ENCODE measurements around the gene CYP3A7. TPM values are rescaled to one million over a fixed set of nuclear protein-coding genes. Genes with fewer than 3 reads are reported as not detected.

The CYP3A7 gene
- total RNA-seq, 1 experiment from 2014 or later, result 0.71 TPM

- TF ChIP-seq CTCF (IDR thresholded peaks at IDR 0.05; ENCODE audit: unreplicated experiment), result no peak
- H3K4me1 Mint-ChIP-seq (ENCODE audit: low read depth, unreplicated experiment), result peaks cover 26% of the 10 kb centered on the region
- no TSS peak for BruUV-seq (replicated peaks)
- DNase-seq, result no peak
- intact Hi-C loops (cut with micrococcal nuclease; ENCODE audit: unreplicated experiment), result no loop called here
- CTCF ChIA-PET, result no interaction called here
- no peak overlapping the region for H3K27ac Mint-ChIP-seq (ENCODE audit: unreplicated experiment)
- H3K27me3 Mint-ChIP-seq (ENCODE audit: unreplicated experiment), result no peaks in the 10 kb centered on the region
- peak overlapping the region; percentile 40 for H3K4me3 Mint-ChIP-seq (ENCODE audit: low read depth, unreplicated experiment)
- H3K9me3 Mint-ChIP-seq (ENCODE audit: low read depth, unreplicated experiment), result peaks cover 3% of the 10 kb centered on the region
- peaks cover 27% of the 10 kb centered on the region for H3K36me3 Mint-ChIP-seq (ENCODE audit: insufficient read depth, unreplicated experiment)
Observed at GRCh38 chr7:99677013-99677647, 57.9 kb downstream of the CYP3A7 start.

GRCh38 chr7:99674995-99675742 lies 59.8 kb downstream of the CYP3A7 start:
- TF ChIP-seq CTCF (IDR thresholded peaks at IDR 0.05; ENCODE audit: unreplicated experiment), result no peak
- no TSS peak for BruUV-seq (replicated peaks)
- CTCF ChIA-PET, result no interaction called here
- no peak overlapping the region for H3K4me3 Mint-ChIP-seq (ENCODE audit: low read depth, unreplicated experiment)
- intact Hi-C loops (cut with micrococcal nuclease; ENCODE audit: unreplicated experiment), result no loop called here
- H3K4me1 Mint-ChIP-seq (ENCODE audit: low read depth, unreplicated experiment), result peaks cover 21% of the 10 kb centered on the region
- peaks cover under 1% of the 10 kb centered on the region for H3K9me3 Mint-ChIP-seq (ENCODE audit: low read depth, unreplicated experiment)
- H3K27me3 Mint-ChIP-seq (ENCODE audit: unreplicated experiment), result no peaks in the 10 kb centered on the region
- peaks cover 27% of the 10 kb centered on the region for H3K36me3 Mint-ChIP-seq (ENCODE audit: insufficient read depth, unreplicated experiment)
- no peak for DNase-seq
- H3K27ac Mint-ChIP-seq (ENCODE audit: unreplicated experiment), result no peak overlapping the region

- no peak for DNase-seq
- intact Hi-C loops (cut with micrococcal nuclease; ENCODE audit: unreplicated experiment), result no loop called here
- H3K27me3 Mint-ChIP-seq (ENCODE audit: unreplicated experiment), result no peaks in the 10 kb centered on the region
- CTCF ChIA-PET, result no interaction called here
- no peak overlapping the region for H3K4me3 Mint-ChIP-seq (ENCODE audit: low read depth, unreplicated experiment)
- H3K36me3 Mint-ChIP-seq (ENCODE audit: insufficient read depth, unreplicated experiment), result peaks cover 13% of the 10 kb centered on the region
- peaks cover 6% of the 10 kb centered on the region for H3K4me1 Mint-ChIP-seq (ENCODE audit: low read depth, unreplicated experiment)
- H3K27ac Mint-ChIP-seq (ENCODE audit: unreplicated experiment), result no peak overlapping the region
- BruUV-seq (replicated peaks), result no TSS peak
- H3K9me3 Mint-ChIP-seq (ENCODE audit: low read depth, unreplicated experiment), result no peaks in the 10 kb centered on the region
- no peak for TF ChIP-seq CTCF (IDR thresholded peaks at IDR 0.05; ENCODE audit: unreplicated experiment)
Observed at GRCh38 chr7:99672573-99672972, 62.4 kb downstream of the CYP3A7 start.

DNA sequence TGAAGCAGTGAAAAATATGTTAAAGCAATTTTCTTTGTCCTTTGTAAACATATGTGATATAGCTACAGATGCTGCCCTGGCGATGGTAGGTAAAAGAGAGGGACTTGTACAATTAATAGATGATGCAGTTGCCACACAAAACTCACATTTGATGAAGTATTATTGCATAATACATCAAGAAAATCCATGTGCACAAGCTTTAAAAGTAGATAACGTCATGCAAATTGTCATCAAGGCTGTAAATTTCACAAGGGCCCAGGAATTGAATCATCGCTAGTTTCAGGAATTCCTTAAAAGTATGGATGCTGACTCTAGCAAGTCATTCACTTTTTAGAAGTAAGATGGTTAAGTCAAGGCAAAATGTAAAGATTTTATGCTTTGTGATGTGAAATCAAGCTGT lies 65.2 kb downstream of the CYP3A7 start:
- no peaks in the 10 kb centered on the region for H3K36me3 Mint-ChIP-seq (ENCODE audit: insufficient read depth, unreplicated experiment)
- BruUV-seq (replicated peaks), result no TSS peak
- no peaks in the 10 kb centered on the region for H3K9me3 Mint-ChIP-seq (ENCODE audit: low read depth, unreplicated experiment)
- no peak for DNase-seq
- H3K27me3 Mint-ChIP-seq (ENCODE audit: unreplicated experiment), result no peaks in the 10 kb centered on the region
- CTCF ChIA-PET, result no interaction called here
- intact Hi-C loops (cut with micrococcal nuclease; ENCODE audit: unreplicated experiment), result no loop called here
- H3K4me3 Mint-ChIP-seq (ENCODE audit: low read depth, unreplicated experiment), result no peak overlapping the region
- no peaks in the 10 kb centered on the region for H3K4me1 Mint-ChIP-seq (ENCODE audit: low read depth, unreplicated experiment)
- TF ChIP-seq CTCF (IDR thresholded peaks at IDR 0.05; ENCODE audit: unreplicated experiment), result no peak
- no peak overlapping the region for H3K27ac Mint-ChIP-seq (ENCODE audit: unreplicated experiment)
